Measurements from ENCODE around the gene CHST12.

CHST12 gene

DNA sequence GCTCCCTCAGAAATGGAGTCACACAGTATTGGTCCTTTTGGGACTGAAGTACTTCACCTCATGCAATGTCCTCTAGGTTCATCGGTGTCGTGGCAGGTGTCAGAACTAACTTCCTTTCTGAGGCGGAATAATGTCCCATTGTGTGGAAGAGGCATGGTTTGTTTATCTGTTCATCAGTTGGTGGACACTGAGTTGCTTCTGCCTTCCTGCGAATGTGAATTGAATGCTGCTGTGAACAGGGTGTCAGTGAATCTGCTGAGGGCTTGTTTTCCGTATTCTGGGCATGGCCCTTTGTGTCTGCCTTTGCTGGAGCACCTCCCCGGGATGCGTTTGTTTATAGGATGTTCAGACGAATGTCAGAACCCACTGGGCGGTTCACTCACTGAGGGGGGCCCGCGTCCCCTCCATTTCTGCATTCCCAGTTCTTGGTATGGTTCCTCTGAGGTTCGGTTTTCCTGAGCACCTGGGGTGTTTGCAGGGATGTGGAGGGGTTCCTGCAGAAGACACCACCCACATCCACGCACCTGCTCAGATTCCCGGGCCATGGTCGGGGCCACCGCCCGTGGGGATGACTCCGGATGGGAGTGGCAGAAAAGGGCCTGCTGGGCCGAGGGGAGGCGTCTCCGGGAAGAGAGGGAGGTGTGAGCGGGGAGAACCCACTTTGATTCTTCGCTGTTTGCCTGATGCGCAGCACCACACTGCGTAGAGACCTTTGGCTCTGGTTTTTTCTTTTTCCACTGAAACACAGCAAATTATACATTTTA lies 33.1 kb downstream of the CHST12 start:
- Mint-ChIP-seq H3K27ac (no peak overlapping the region), H3K9me3 (no peaks in the 10 kb centered on the region), H3K4me1 (no peaks in the 10 kb centered on the region)

DNA sequence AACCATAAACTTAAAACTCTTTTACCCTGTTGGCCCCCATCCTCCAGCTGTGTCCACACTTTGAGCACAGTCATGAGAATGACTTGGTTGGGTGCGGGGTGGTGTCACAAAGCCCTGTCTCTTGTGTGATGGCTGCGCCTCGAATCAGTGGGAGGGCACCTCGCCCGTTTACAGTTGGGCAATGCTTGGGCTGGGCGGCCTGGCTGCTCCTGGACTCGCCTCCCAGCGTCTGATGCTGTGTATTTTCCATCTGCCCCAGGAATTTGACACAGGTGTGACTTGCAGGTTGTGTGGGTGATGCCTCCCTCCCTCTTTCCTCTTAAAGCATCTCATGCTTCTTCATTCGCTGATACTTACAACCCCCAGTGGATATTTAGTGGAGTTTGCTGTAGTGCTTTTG lies 33.7 kb downstream of the CHST12 start:
- no peaks in the 10 kb centered on the region for H3K27me3 Mint-ChIP-seq
- H3K36me3 Mint-ChIP-seq, result no peaks in the 10 kb centered on the region
- no peaks in the 10 kb centered on the region for H3K4me1 Mint-ChIP-seq
- H3K27ac Mint-ChIP-seq, result no peak overlapping the region
- no peak overlapping the region for H3K4me3 Mint-ChIP-seq
- no peaks in the 10 kb centered on the region for H3K9me3 Mint-ChIP-seq

More for the DNA sequence above, 33.1 kb downstream of the CHST12 start:
- Mint-ChIP-seq H3K27me3 (no peaks in the 10 kb centered on the region), H3K4me3 (no peak overlapping the region), H3K36me3 (no peaks in the 10 kb centered on the region)

DNA sequence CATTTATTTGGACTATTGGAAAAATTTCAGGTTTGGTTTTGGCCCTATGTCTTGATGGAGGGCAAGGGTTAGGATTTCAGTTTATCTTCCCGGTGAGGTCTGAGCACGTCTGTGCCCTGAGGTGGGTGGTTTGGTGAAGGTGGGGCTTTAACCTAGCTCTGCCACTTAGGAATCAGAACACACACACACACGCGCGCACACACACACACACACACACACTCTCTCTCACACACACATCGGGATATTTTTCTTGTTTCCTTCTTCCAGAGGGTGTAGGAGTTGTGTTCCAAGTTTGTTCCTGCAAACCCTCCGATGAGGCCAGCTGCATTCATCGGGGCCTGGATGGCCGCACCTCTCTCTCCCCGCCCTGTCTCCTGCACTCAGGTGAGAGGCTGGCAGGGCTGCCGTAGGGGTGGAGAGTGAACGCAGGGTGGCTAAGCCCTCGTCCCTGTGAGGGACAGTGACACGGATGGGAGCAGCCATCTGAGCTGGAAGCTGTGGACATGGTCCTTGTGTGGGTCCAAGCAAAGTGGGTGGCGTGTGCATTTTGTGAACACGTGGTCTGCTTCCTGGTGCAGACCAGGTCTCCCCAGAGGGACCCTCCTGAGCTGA lies 34.2 kb downstream of the CHST12 start:
- H3K27me3 Mint-ChIP-seq, result no peaks in the 10 kb centered on the region
- no peaks in the 10 kb centered on the region for H3K9me3 Mint-ChIP-seq
- H3K36me3 Mint-ChIP-seq, result no peaks in the 10 kb centered on the region
- H3K4me3 Mint-ChIP-seq, result no peak overlapping the region
- no peaks in the 10 kb centered on the region for H3K4me1 Mint-ChIP-seq
- H3K27ac Mint-ChIP-seq, result no peak overlapping the region

DNA sequence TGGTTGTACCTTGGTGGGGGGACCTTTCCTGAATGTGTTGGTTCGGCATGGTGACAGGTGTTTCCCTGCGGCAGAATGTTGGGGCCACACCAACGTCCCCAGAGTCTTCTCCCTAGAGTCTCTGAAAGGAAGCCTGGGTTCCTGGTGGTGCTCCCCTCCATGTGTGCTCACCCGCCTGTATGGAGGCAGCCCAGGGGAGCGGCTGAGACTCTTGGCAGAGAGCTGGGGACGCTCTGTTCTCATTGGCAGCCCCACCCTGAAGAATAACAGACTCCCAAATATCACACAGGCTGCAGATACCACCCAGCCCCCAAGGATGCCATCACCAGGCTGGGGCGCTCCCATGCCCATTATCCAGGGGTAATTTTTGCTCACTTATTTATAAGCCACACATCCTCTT lies 34.8 kb downstream of the CHST12 start:
- Mint-ChIP-seq H3K9me3 (no peaks in the 10 kb centered on the region), H3K4me1 (no peaks in the 10 kb centered on the region), H3K27me3 (no peaks in the 10 kb centered on the region), H3K36me3 (no peaks in the 10 kb centered on the region), H3K4me3 (no peak overlapping the region), H3K27ac (no peak overlapping the region)

DNA sequence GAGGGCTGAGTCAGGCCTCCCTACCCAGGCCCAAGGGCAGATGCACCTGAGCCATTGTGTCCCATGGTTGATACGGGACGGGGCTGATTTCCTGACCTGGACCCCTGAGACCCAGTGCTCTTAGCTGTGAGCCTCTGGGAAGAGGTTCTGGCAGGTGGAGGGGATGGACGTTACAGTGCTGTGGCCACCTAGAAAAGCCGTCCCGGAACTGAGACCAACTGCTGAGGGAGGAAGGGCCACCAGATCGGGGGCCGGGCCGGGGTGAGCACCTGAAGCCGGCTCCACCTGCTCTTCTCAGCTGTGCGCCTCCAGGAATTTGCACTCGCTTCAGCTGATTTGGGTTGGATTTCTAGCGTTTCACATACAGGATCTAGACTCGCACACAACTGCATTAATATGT lies 35.4 kb downstream of the CHST12 start:
- H3K4me1 Mint-ChIP-seq, result no peaks in the 10 kb centered on the region
- no peak overlapping the region for H3K27ac Mint-ChIP-seq
- no peaks in the 10 kb centered on the region for H3K36me3 Mint-ChIP-seq
- H3K9me3 Mint-ChIP-seq, result no peaks in the 10 kb centered on the region
- no peak overlapping the region for H3K4me3 Mint-ChIP-seq
- H3K27me3 Mint-ChIP-seq, result no peaks in the 10 kb centered on the region

DNA sequence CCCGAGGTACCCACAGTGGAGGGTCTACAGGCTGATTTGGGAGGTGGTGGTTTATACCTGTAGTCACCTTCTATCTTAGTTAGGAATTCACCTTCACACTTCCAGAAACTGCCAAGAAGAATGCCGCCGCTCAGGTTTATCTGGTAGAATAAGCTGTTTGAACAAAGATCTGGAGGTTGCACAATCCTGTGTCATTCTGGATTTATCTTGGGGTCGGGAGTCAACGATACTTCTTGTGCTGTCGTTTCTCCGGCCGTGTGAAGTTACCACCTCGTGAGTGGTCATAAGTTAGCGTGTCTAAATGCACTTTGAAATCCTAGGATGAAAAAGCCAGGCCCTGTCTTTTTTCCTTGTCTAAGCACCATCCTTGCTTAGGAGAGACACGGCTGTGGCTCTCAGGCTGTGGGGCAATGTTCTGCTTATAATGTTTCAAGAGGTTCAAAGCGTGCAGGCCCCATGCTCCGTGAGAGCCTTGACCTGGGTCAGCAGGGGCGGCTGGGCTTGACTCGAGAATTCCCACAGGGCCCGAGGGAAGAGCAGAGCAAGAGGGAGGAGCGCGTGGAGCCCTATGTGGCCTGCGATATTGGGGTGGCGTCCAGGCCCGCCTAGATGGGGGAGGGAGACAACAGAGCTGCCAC lies 37.3 kb downstream of the CHST12 start:
- H3K27ac Mint-ChIP-seq, result no peak overlapping the region
- no peak overlapping the region for H3K4me3 Mint-ChIP-seq
- no peaks in the 10 kb centered on the region for H3K9me3 Mint-ChIP-seq
- H3K27me3 Mint-ChIP-seq, result no peaks in the 10 kb centered on the region
- no peaks in the 10 kb centered on the region for H3K36me3 Mint-ChIP-seq
- no peaks in the 10 kb centered on the region for H3K4me1 Mint-ChIP-seq

DNA sequence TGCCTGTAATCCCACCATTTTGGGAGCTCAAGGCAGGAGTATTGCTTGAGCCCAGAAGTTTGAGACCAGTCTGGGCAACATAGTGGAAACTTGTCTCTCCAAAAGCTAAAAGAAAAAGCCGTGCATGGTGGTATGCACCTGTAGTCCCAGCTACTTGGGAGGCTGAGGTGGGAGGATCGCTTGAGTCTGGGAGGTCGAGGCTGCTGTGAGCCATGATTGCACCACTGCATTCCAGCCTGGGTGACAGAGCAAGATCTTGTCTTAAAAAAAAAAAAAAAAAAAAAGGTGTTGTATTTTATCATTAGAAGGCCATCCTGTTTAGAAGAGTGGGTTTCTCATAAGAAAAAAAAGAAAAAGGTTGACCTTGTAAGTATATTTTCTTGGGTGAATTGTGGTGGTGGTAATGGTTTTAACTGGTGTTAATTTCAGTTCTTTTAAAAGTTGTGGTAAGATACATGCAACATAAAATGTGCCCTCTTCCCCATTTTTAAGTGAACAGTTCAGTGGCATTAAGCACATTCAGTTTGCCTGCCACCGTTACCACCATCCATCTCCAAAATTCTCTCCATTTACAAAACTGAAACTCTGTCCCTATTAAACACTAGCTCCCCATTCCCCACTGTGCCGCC lies 38.1 kb downstream of the CHST12 start:
- Mint-ChIP-seq H3K4me1 (no peaks in the 10 kb centered on the region), H3K27ac (no peak overlapping the region), H3K9me3 (no peaks in the 10 kb centered on the region), H3K27me3 (no peaks in the 10 kb centered on the region), H3K4me3 (no peak overlapping the region), H3K36me3 (no peaks in the 10 kb centered on the region)

DNA sequence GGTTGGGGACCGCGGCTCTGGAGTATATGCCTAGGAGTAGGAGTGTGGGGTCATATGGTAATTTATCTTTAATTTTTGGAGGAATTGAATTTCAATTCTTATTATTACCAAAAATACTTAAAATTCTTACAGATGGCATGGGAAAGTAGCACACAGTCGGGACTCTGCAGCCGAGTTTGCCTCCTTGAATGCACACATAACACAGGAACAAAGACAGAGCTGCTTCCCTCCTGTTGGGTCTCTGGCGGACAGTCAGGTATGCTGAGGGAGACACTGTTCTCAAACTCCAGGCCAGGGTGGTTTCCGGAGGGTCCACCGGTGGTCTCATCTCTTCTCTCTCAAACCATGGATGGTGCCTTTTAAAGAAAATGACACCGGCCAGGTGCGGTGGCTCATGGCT lies 40.1 kb downstream of the CHST12 start:
- Mint-ChIP-seq H3K4me1 (no peaks in the 10 kb centered on the region), H3K9me3 (no peaks in the 10 kb centered on the region), H3K36me3 (no peaks in the 10 kb centered on the region), H3K4me3 (no peak overlapping the region), H3K27ac (no peak overlapping the region), H3K27me3 (no peaks in the 10 kb centered on the region)

DNA sequence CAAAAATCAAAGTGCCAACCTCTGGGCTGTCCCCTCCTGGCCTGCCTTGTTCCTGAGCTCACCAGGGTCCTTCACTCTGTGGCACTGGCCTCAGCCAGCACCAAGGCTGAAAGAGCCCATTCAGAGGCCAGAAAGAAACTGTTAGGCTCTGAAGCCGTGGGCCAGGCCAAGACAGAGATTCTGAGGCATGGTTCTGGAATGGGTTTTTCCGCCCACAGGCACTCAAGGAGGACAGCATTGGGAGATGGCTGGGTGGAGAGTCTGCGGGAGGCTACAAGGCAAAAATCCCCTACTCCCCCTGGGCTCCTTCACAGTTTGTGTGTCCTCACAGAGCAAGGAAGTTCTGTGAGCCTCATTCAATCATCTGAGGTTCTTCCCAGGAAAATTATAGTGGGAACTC lies 41.1 kb downstream of the CHST12 start:
- Mint-ChIP-seq H3K9me3 (no peaks in the 10 kb centered on the region), H3K27ac (no peak overlapping the region), H3K27me3 (no peaks in the 10 kb centered on the region), H3K4me1 (no peaks in the 10 kb centered on the region), H3K4me3 (no peak overlapping the region), H3K36me3 (no peaks in the 10 kb centered on the region)

DNA sequence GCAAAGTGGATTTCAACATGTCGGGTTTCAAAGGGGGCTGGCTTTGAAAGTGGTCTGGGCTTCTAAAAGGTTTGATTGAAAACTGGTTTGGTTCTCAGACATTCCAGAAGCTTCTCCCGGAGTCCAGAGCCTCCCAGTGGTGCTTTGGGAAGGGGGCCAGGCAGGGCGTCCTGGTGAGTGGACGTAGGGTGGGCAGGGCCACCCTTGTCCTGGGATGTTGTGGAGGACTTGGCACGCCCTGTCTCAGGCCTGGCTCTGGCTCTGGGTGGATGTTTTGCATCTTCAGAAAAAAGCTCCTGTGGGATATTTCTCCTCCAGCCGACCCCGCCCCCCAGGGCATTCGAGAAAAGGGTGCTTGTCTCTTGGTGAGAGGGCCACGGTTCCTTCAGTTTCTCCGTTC lies 41.6 kb downstream of the CHST12 start:
- Mint-ChIP-seq H3K27me3 (no peaks in the 10 kb centered on the region), H3K9me3 (no peaks in the 10 kb centered on the region), H3K36me3 (no peaks in the 10 kb centered on the region), H3K27ac (no peak overlapping the region), H3K4me1 (no peaks in the 10 kb centered on the region), H3K4me3 (no peak overlapping the region)

DNA sequence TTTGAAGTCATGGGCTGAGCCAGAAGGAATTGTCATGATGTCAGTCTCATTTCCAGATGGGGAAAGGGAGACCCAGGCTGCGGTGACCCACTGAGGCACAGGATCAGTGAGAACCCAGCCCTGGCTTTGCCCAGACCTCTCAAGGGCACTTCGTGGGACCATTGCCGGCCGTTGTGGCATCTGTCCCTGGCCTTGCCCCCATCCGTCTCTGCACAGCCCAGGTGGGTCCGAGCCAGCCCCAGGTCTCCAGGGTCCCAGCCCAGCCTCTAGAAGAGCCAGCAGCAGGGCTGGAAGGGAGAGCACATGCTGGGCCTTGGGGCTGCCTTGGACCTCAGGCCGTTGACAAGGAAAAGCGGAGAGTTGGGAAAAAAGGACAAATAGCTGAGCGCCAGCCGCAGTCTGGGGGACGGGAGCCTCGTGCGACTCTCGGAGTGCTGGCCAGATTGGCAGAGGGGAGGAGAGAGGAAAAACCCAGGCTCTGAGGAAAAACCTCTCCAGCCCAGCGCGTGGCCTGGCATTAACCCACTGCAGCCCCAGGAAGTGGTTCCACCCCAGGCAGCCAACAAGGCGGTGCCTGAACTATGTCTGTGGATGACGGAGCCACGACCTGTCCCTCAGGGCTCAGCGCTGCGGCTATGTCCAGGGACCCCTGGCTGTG lies 42.6 kb downstream of the CHST12 start:
- no peaks in the 10 kb centered on the region for H3K27me3 Mint-ChIP-seq
- no peaks in the 10 kb centered on the region for H3K4me1 Mint-ChIP-seq
- H3K36me3 Mint-ChIP-seq, result no peaks in the 10 kb centered on the region
- no peaks in the 10 kb centered on the region for H3K9me3 Mint-ChIP-seq
- no peak overlapping the region for H3K27ac Mint-ChIP-seq
- no peak overlapping the region for H3K4me3 Mint-ChIP-seq

DNA sequence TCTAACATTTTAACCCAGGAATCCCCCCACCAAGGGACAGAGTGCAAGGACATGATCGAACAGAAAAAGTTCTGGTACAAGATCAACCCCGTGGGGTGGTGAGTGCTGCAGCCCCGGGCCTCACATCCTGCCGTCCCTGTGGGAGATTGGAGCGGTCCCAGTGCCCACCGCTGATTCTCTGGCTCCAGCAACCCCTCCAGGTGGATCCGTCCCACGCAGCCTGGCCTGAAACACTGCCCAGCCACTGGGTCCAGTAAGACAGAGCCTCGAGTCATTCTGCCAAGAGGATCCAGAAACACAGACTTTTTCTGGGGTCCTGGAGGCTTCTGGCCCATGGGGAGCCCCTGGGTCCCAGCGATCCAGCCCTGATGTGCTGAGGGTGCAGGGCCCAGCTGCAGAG lies 43.3 kb downstream of the CHST12 start:
- Mint-ChIP-seq H3K27ac (no peak overlapping the region), H3K4me3 (no peak overlapping the region), H3K9me3 (no peaks in the 10 kb centered on the region), H3K4me1 (no peaks in the 10 kb centered on the region), H3K27me3 (no peaks in the 10 kb centered on the region), H3K36me3 (no peaks in the 10 kb centered on the region)

DNA sequence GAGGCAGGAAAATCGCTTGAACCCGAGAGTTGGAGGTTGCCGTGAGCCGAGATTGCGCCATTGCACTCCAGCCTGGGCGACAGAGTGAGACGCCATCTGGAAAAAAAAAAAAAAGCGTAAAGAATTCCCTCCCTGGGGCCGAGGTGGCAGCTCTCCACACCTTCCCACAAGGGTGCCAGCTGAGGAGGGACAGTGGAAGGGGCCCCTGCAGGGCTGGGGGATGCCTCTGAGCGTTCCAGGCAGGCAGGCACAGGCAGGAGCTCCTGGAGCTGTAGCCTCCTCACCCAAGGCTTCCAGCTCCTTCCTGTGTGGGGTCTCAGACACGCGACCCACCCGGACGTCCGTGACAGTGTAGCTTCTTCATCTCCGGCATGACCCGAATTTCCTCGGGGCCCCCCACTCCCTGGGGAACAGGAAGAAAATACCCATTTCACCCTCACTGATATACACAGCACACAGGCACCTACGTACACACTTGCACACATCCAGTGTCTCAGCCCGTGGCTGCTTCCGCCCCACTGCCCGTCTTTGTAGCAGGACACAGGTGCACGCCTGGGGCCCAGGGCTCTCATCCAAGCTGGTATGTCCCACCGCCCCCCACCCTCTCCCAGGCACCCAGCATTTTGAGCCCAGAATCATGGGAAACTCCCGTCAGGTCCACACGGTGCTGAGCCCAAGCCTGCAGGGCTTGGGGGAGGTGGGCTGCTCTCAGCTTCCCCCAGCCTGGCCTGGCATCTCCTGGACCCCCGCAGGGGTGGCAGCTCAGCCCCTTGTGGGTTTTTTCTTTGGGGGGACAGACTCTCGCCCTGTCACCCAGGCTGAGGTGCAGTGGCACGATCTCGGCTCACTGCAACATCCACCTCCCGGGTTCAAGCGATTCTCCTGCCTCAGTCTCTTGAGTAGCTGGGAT lies 47.0 kb downstream of the CHST12 start:
- Mint-ChIP-seq H3K4me1 (peaks cover 4% of the 10 kb centered on the region), H3K27ac (no peak overlapping the region), H3K36me3 (no peaks in the 10 kb centered on the region), H3K4me3 (no peak overlapping the region), H3K9me3 (no peaks in the 10 kb centered on the region), H3K27me3 (no peaks in the 10 kb centered on the region)

DNA sequence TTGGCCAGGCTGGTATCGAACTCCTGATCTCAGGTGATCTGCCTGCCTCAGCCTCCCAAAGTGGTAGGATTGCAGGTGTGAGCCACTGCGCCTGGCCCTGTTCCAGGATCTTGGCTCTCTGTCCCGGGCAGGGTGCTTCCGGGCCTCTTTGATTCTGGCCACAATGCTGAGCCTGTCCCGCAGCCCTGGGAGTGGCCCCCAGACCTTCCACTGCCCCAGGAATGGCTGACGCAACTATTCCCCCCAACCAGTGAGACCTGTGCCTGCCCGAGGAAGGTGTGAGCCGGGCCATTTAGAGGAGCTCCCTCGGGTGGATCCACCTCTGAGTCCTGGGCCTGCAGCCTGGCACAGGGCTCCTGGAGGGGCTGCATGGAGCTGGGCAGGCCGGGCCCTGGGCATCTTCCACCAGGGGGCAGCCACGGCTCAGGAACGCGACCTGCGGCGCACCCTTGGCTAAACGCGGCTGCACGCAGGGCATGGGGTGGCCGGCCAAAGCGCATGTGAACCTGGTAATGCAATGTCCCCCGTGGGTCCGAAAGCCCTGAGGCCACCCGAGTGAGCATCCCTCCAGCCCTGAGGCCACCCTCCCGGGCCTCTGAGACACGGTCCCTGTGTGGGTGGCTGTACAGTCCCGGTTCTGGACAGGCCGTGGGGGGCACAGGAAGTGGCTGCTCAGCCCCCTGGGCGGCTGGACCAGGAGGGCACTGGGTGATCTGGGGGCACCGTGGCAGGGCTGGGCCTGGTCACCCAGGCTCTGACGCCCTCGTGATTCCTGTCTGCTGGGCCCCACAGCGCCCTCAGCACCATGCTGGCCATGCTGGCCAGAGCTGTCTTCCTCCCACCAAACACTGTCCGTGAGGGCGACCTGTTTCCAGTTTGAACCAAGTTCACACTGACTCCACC lies 48.0 kb downstream of the CHST12 start:
- no peaks in the 10 kb centered on the region for H3K36me3 Mint-ChIP-seq
- H3K9me3 Mint-ChIP-seq, result no peaks in the 10 kb centered on the region
- peaks cover 4% of the 10 kb centered on the region for H3K4me1 Mint-ChIP-seq
- H3K27me3 Mint-ChIP-seq, result no peaks in the 10 kb centered on the region
- peak overlapping the region; percentile 63 for H3K4me3 Mint-ChIP-seq
- no peak overlapping the region for H3K27ac Mint-ChIP-seq
